Astrocyte (in vitro differentiated cells and primary cell): ENCODE data around the gene FUZ. TPM values are rescaled to one million over a fixed set of nuclear protein-coding genes. Genes with fewer than 3 reads are reported as not detected.

Source experiments
- DNase-seq: peaks from one replicate; pipeline ENCODE4 v3.0.0-alpha.2; 2010; ENCODE audit warnings: low read depth
- FAIRE-seq: peaks from 2 replicates; lab custom pipeline; 2011; peaks lifted over from hg19 to GRCh38; lab: Jason Lieb, UNC
- H2AFZ ChIP-seq: 2 replicates; pipeline ENCODE4 v1.6.0; 2012; ENCODE audit warnings: low read depth, low read length, inconsistent platforms
- H3K27ac ChIP-seq: 2 replicates; pipeline ENCODE4 v1.5.1; 2011; ENCODE audit warnings: low read depth, low read length, inconsistent platforms
- H3K27me3 ChIP-seq: 2 replicates; pipeline ENCODE4 v1.6.0; 2011; ENCODE audit warnings: low read length, inconsistent platforms; ENCODE audit not compliant: insufficient read depth
- H3K36me3 ChIP-seq: 2 replicates; pipeline ENCODE4 v1.5.1; 2011; ENCODE audit warnings: low read length, inconsistent platforms; ENCODE audit not compliant: insufficient read depth
- H3K4me1 ChIP-seq: 2 replicates; pipeline ENCODE4 v1.5.1; 2011; ENCODE audit warnings: low read length, inconsistent platforms; ENCODE audit not compliant: insufficient read depth
- H3K4me2 ChIP-seq: 2 replicates; pipeline ENCODE4 v1.6.0; 2012; ENCODE audit warnings: low read length, inconsistent platforms
- H3K4me3 ChIP-seq: 2 replicates; pipeline ENCODE4 v1.5.1; 2011; ENCODE audit warnings: low read depth, mild to moderate bottlenecking, low read length, inconsistent platforms; ENCODE audit not compliant: insufficient read depth
- H3K79me2 ChIP-seq: 2 replicates; pipeline ENCODE4 v1.6.0; 2012; ENCODE audit warnings: mild to moderate bottlenecking, low read length, inconsistent platforms; ENCODE audit not compliant: insufficient read depth
- H3K9ac ChIP-seq: 2 replicates; pipeline ENCODE4 v1.6.0; 2012; ENCODE audit warnings: mild to moderate bottlenecking, low read length, inconsistent platforms
- H3K9me3 ChIP-seq: 2 replicates; pipeline ENCODE4 v1.5.1; 2012; ENCODE audit warnings: low read depth, mild to moderate bottlenecking, low read length, inconsistent platforms; ENCODE audit not compliant: insufficient read depth
- H4K20me1 ChIP-seq: 2 replicates; pipeline ENCODE4 v1.6.0; 2012; ENCODE audit warnings: low read length, inconsistent platforms; ENCODE audit not compliant: insufficient read depth
- H3K27ac Mint-ChIP-seq: one replicate; pipeline ENCODE4 v1.8.0; 2021; ENCODE audit warnings: mild to moderate bottlenecking, mixed read lengths; ENCODE audit not compliant: unreplicated experiment
- H3K27me3 Mint-ChIP-seq: one replicate; pipeline ENCODE4 v1.8.0; 2021; ENCODE audit warnings: low read depth, mixed read lengths; ENCODE audit not compliant: unreplicated experiment
- H3K36me3 Mint-ChIP-seq: one replicate; pipeline ENCODE4 v1.8.0; 2021; ENCODE audit warnings: low read depth, mixed read lengths; ENCODE audit not compliant: unreplicated experiment
- H3K4me1 Mint-ChIP-seq: one replicate; pipeline ENCODE4 v1.8.0; 2021; ENCODE audit warnings: low read depth, mixed read lengths; ENCODE audit not compliant: unreplicated experiment
- H3K4me3 Mint-ChIP-seq: one replicate; pipeline ENCODE4 v1.8.0; 2021; ENCODE audit warnings: mild to moderate bottlenecking, moderate library complexity, mixed read lengths; ENCODE audit not compliant: unreplicated experiment
- H3K9me3 Mint-ChIP-seq: one replicate; pipeline ENCODE4 v1.8.0; 2021; ENCODE audit warnings: mild to moderate bottlenecking, mixed read lengths; ENCODE audit not compliant: unreplicated experiment
- CTCF ChIP-seq: IDR thresholded peaks from 2 replicates; pipeline ENCODE4 v1.5.1; 2011; ENCODE audit warnings: low read depth, mild to moderate bottlenecking, inconsistent platforms, low read length, moderate library complexity; ENCODE audit not compliant: insufficient read depth
- EZH2 ChIP-seq: IDR thresholded peaks from 2 replicates; pipeline ENCODE4 v1.6.1; 2012; ENCODE audit warnings: mild to moderate bottlenecking, low read length, inconsistent platforms; ENCODE audit not compliant: insufficient read depth
- total RNA-seq: library from RNA; stranded (reverse); gene quantifications from 2 replicates; pipeline ENCODE4 v1.2.1, GENCODE V29; 2021

Gene FUZ
- total RNA-seq, 1 donor from 2014 or later: 9.8 TPM

GRCh38 chr19:49766930-49767299 is 46.2 kb downstream of the FUZ start, which contains the start of gene AP2A1:
Gene AP2A1, plus strand, starts transcription at chr19:49767001. Its CDS starts 133 bp downstream, at chr19:49767134.
- H3K4me1 Mint-ChIP-seq: peaks cover 20% of the 10 kb centered on the region
- Histone ChIP-seq H3K36me3 (peaks cover 3% of the 10 kb centered on the region), H2AFZ (peak within 1 kb of the TSS; percentile 89), H3K79me2 (peaks cover 49% of the 10 kb centered on the region), H3K27me3 (no peaks in the 10 kb centered on the region), H3K4me3 (peak within 1 kb of the TSS; percentile 86), H3K4me1 (peaks cover 22% of the 10 kb centered on the region), H3K9ac (peak within 1 kb of the TSS; percentile 93), H4K20me1 (peaks cover 46% of the 10 kb centered on the region), H3K4me2 (peak within 1 kb of the TSS; percentile 100), H3K9me3 (no peaks in the 10 kb centered on the region), H3K27ac (peak within 1 kb of the TSS; percentile 80)
- peak within 1 kb of the TSS; percentile 99 for H3K27ac Mint-ChIP-seq
- peaks cover 1% of the 10 kb centered on the region for H3K36me3 Mint-ChIP-seq
- FAIRE-seq (no peak), DNase-seq (no peak)
- peak within 1 kb of the TSS; percentile 98 for H3K4me3 Mint-ChIP-seq
- H3K9me3 Mint-ChIP-seq: peaks cover 2% of the 10 kb centered on the region
- H3K27me3 Mint-ChIP-seq: no peaks in the 10 kb centered on the region
- no peak for TF ChIP-seq EZH2
- no peak for TF ChIP-seq CTCF

- peak overlapping the region; percentile 48 for H3K4me3 ChIP-seq
- Mint-ChIP-seq H3K27ac (peak overlapping the region; percentile 99), H3K36me3 (peaks cover 1% of the 10 kb centered on the region), H3K4me1 (peaks cover 20% of the 10 kb centered on the region), H3K27me3 (no peaks in the 10 kb centered on the region), H3K4me3 (peak overlapping the region; percentile 86), H3K9me3 (peaks cover 2% of the 10 kb centered on the region)
- H3K9ac ChIP-seq: peak overlapping the region; percentile 66
- H3K9me3 ChIP-seq: no peaks in the 10 kb centered on the region
- peaks cover 40% of the 10 kb centered on the region for H4K20me1 ChIP-seq
- no peaks in the 10 kb centered on the region for H3K27me3 ChIP-seq
- H2AFZ ChIP-seq: peak overlapping the region; percentile 76
- H3K36me3 ChIP-seq: peaks cover 3% of the 10 kb centered on the region
- DNase-seq (peak; percentile 99), FAIRE-seq (peak; percentile 94)
- H3K79me2 ChIP-seq: peaks cover 43% of the 10 kb centered on the region
- H3K4me2 ChIP-seq: peak overlapping the region; percentile 84
- H3K4me1 ChIP-seq: peaks cover 23% of the 10 kb centered on the region
- no peak for TF ChIP-seq EZH2
- TF ChIP-seq CTCF: no peak
- H3K27ac ChIP-seq: peak overlapping the region; percentile 80
These were observed 46.8 kb downstream of the FUZ start for GRCh38 chr19:49766007-49766929.
